CD14-positive monocyte (primary cell): Measurements from ENCODE around the gene CDH18. TPM values are rescaled to one million over a fixed set of nuclear protein-coding genes. Genes with fewer than 3 reads are reported as not detected.
"Not testable (repeated sequence)": the region's sequence is repeated elsewhere in the genome, so short reads cannot be mapped to it uniquely, and the experiment has no call there.

Source experiments
- DNase-seq, 3 donors: peaks; one replicate each; pipeline ENCODE4 v3.0.0-alpha.2; 2011 to 2022
- H2AFZ ChIP-seq: 2 replicates; pipeline ENCODE4 v1.6.0; 2012; ENCODE audit warnings: mild to moderate bottlenecking, low read depth, low read length, inconsistent platforms; ENCODE audit not compliant: insufficient read depth, poor library complexity, severe bottlenecking
- H3K27ac ChIP-seq, 2 donors: 1 replicate in 1 of 2; 2 replicates in 1 of 2; pipeline ENCODE4 v1.5.1; 2012 to 2013; ENCODE audit warnings: low read length in 2 of 2, control low read depth in 1 of 2, inconsistent platforms in 1 of 2, low read depth in 1 of 2, mild to moderate bottlenecking in 1 of 2
- H3K27me3 ChIP-seq, 2 donors: one replicate each; pipeline versions ENCODE4 v1.6.0 to v1.6.1; 2011 to 2013; ENCODE audit warnings: low read length in 2 of 2; ENCODE audit not compliant: control insufficient read depth in 2 of 2, insufficient read depth in 2 of 2
- H3K36me3 ChIP-seq, 2 donors: replicated peaks in 1 of 2; 1 replicate in 1 of 2; 2 replicates in 1 of 2; pipeline versions ENCODE4 v1.5.1 to v1.6.1; 2012 to 2013; ENCODE audit warnings: low read length in 2 of 2, control low read depth in 1 of 2, inconsistent platforms in 1 of 2, mild to moderate bottlenecking in 1 of 2; ENCODE audit not compliant: insufficient read depth in 2 of 2, control insufficient read depth in 1 of 2
- H3K4me1 ChIP-seq, 2 donors: 1 replicate in 1 of 2; 2 replicates in 1 of 2; pipeline versions ENCODE4 v1.5.1 to v1.6.1; 2012 to 2013; ENCODE audit warnings: low read length in 2 of 2, control low read depth in 1 of 2, inconsistent platforms in 1 of 2, mild to moderate bottlenecking in 1 of 2, moderate library complexity in 1 of 2; ENCODE audit not compliant: insufficient read depth in 2 of 2, control insufficient read depth in 1 of 2
- H3K4me2 ChIP-seq: replicated peaks from 2 replicates; pipeline ENCODE3; 2012; ENCODE audit warnings: low read length, moderate library complexity, mild to moderate bottlenecking; ENCODE audit not compliant: poor library complexity, severe bottlenecking; ENCODE audit errors: extremely low read depth
- H3K4me3 ChIP-seq, 3 experiments: fragments of 200-600 bp in 1 of 3; sonication (generic) in 1 of 3; replicated peaks in 1 of 3; 1 replicate in 2 of 3; 2 replicates in 1 of 3; pipeline ENCODE4 v1.5.1; 2011 to 2013; ENCODE audit warnings: low read length in 3 of 3, mild to moderate bottlenecking in 3 of 3, control low read depth in 2 of 3, low read depth in 2 of 3, inconsistent platforms in 1 of 3, moderate library complexity in 1 of 3
- H3K79me2 ChIP-seq: 2 replicates; pipeline ENCODE4 v1.6.0; 2012; ENCODE audit warnings: mild to moderate bottlenecking, control low read depth, inconsistent platforms, low read length, moderate library complexity; ENCODE audit not compliant: insufficient read depth
- H3K9ac ChIP-seq: 2 replicates; pipeline ENCODE4 v1.6.0; 2017; ENCODE audit warnings: low read length, mild to moderate bottlenecking; ENCODE audit not compliant: insufficient read depth, poor library complexity, severe bottlenecking
- H3K9me3 ChIP-seq, 2 donors: replicated peaks in 1 of 2; 1 replicate in 1 of 2; 2 replicates in 1 of 2; pipeline versions ENCODE4 v1.5.1 to v1.6.1; 2012 to 2013; ENCODE audit warnings: low read length in 2 of 2, control low read depth in 1 of 2; ENCODE audit not compliant: control insufficient read depth in 1 of 2, insufficient read depth in 1 of 2
- H4K20me1 ChIP-seq: 2 replicates; pipeline ENCODE4 v1.6.0; 2012; ENCODE audit warnings: mild to moderate bottlenecking, low read length, control low read depth, moderate library complexity; ENCODE audit not compliant: insufficient read depth
- H3K27ac Mint-ChIP-seq, 7 donors: one replicate each; pipeline ENCODE4 v1.8.0; 2020; ENCODE audit warnings: mild to moderate bottlenecking in 7 of 7, mixed read lengths in 7 of 7, moderate library complexity in 6 of 7, inconsistent platforms in 2 of 7
- H3K27me3 Mint-ChIP-seq, 3 donors: one replicate each; pipeline ENCODE4 v1.8.0; 2021 to 2022; ENCODE audit warnings: low read depth in 3 of 3, mild to moderate bottlenecking in 3 of 3, mixed read lengths in 3 of 3, moderate library complexity in 3 of 3, inconsistent platforms in 1 of 3
- H3K36me3 Mint-ChIP-seq, 2 donors: one replicate each; pipeline ENCODE4 v1.8.0; 2020; ENCODE audit warnings: mixed read lengths in 2 of 2, inconsistent platforms in 1 of 2, mild to moderate bottlenecking in 1 of 2
- H3K4me1 Mint-ChIP-seq: one replicate; pipeline ENCODE4 v1.8.0; 2020; ENCODE audit warnings: mild to moderate bottlenecking, mixed read lengths
- H3K4me3 Mint-ChIP-seq, 2 donors: one replicate each; pipeline ENCODE4 v1.8.0; 2020; ENCODE audit warnings: mild to moderate bottlenecking in 2 of 2, mixed read lengths in 2 of 2, moderate library complexity in 1 of 2
- H3K9me3 Mint-ChIP-seq, 7 donors: one replicate each; pipeline ENCODE4 v1.8.0; 2020 to 2022; ENCODE audit warnings: mixed read lengths in 7 of 7, mild to moderate bottlenecking in 6 of 7, moderate library complexity in 6 of 7, inconsistent platforms in 2 of 7
- CTCF ChIP-seq: fragments of 200-600 bp; IDR thresholded peaks from one replicate; pipeline ENCODE4 v1.8.0; 2022; ENCODE audit warnings: antibody characterized with exemption, mild to moderate bottlenecking
- WGBS: methylation state at CpG from one replicate; pipeline ENCODE4 v1.1.5; 2013; ENCODE audit warnings: missing lambda C conversion rate; ENCODE audit not compliant: insufficient coverage; 5-methylcytosine and 5-hydroxymethylcytosine counted together
- intact Hi-C, 2 donors: fragments of 100-400 bp; cut with micrococcal nuclease; formaldehyde crosslinking; loops; one replicate each; pipeline versions ENCODE4 v1.15.0 to v1.15.1; 2023
- polyA plus RNA-seq, 3 donors: library from polyadenylated mRNA; depleted of rRNA in 1 of 3; unstranded in 2 of 3; stranded (reverse) in 1 of 3; fragments of 300-500 nt in 2 of 3; fragments of >200 nt in 1 of 3; fragmentation: Illumina TruSeq in 2 of 3; gene quantifications; 1 replicate in 2 of 3; 2 replicates in 1 of 3; pipeline ENCODE4 v1.2.3, GENCODE V29; 2012 to 2021

CDH18 gene
- polyA plus RNA-seq, 3 donors: not detected

GRCh38 chr5:19837536-19838174, 150.3 kb downstream of the CDH18 start:
- H3K9ac ChIP-seq: no peak overlapping the region
- no peak overlapping the region for H3K27ac ChIP-seq
- H3K36me3 Mint-ChIP-seq: no peaks in the 10 kb centered on the region
- no peak for DNase-seq
- peaks cover 5 to 13% (median 8%) of the 10 kb centered on the region in 7 donors for H3K9me3 Mint-ChIP-seq
- H3K4me3 ChIP-seq: no peak overlapping the region
- WGBS: 75% methylated on average over 4 of the region's 6 CpGs
- no peaks in the 10 kb centered on the region for H3K79me2 ChIP-seq
- H3K4me2 ChIP-seq: no peak overlapping the region
- H3K4me3 Mint-ChIP-seq: no peak overlapping the region
- TF ChIP-seq CTCF: no peak
- H3K9me3 ChIP-seq: peaks cover 4 to 10% of the 10 kb centered on the region in 2 donors
- H3K27me3 ChIP-seq: no peaks in the 10 kb centered on the region
- no peaks in the 10 kb centered on the region for H3K36me3 ChIP-seq
- H3K4me1 ChIP-seq: no peaks in the 10 kb centered on the region
- H3K27ac Mint-ChIP-seq: no peak overlapping the region
- no peak overlapping the region for H2AFZ ChIP-seq
- intact Hi-C loops: no loop called here
- H4K20me1 ChIP-seq: no peaks in the 10 kb centered on the region
- no peaks in the 10 kb centered on the region for H3K4me1 Mint-ChIP-seq
- H3K27me3 Mint-ChIP-seq: no peaks in the 10 kb centered on the region

- WGBS: no CpG with 5 or more reads among the region's 1 CpG
- H3K27me3 ChIP-seq: no peaks in the 10 kb centered on the region
- H2AFZ ChIP-seq: no peak overlapping the region
- no peak overlapping the region for H3K4me2 ChIP-seq
- no peak overlapping the region for H3K4me3 ChIP-seq
- no peak overlapping the region for H3K4me3 Mint-ChIP-seq
- DNase-seq: no peak
- H3K27ac Mint-ChIP-seq: no peak overlapping the region
- intact Hi-C loops: no loop called here
- no peaks in the 10 kb centered on the region for H3K36me3 Mint-ChIP-seq
- H3K79me2 ChIP-seq: no peaks in the 10 kb centered on the region
- H3K9me3 Mint-ChIP-seq: peaks cover 5 to 13% (median 8%) of the 10 kb centered on the region in 7 donors
- H3K9ac ChIP-seq: no peak overlapping the region
- H3K9me3 ChIP-seq: peaks cover 4 to 7% of the 10 kb centered on the region in 2 donors
- H3K36me3 ChIP-seq: no peaks in the 10 kb centered on the region
- no peaks in the 10 kb centered on the region for H3K27me3 Mint-ChIP-seq
- H3K4me1 ChIP-seq: no peaks in the 10 kb centered on the region
- no peaks in the 10 kb centered on the region for H3K4me1 Mint-ChIP-seq
- H3K27ac ChIP-seq: no peak overlapping the region
- H4K20me1 ChIP-seq: no peaks in the 10 kb centered on the region
- no peak for TF ChIP-seq CTCF
Observed at GRCh38 chr5:19835442-19835841, 152.6 kb downstream of the CDH18 start.

GRCh38 chr5:19812720-19813119, 175.3 kb downstream of the CDH18 start:
- H3K4me3 ChIP-seq, H3K36me3 ChIP-seq, H3K9me3 ChIP-seq, H3K4me1 Mint-ChIP-seq, H3K27ac Mint-ChIP-seq, intact Hi-C loops, H3K4me2 ChIP-seq, H3K4me1 ChIP-seq, H3K27me3 ChIP-seq, H3K79me2 ChIP-seq, H3K27me3 Mint-ChIP-seq, H3K9ac ChIP-seq, H3K27ac ChIP-seq, H3K36me3 Mint-ChIP-seq, H3K9me3 Mint-ChIP-seq, H2AFZ ChIP-seq, DNase-seq, H4K20me1 ChIP-seq, H3K4me3 Mint-ChIP-seq: not testable (repeated sequence)
- WGBS: no CpG with 5 or more reads among the region's 4 CpGs
